PC-3 (cell line): ENCODE data around the gene LRBA.

Source experiments
- EZH2phosphoT487 ChIP-seq: fragments of 300-600 bp; sonication (generic); IDR thresholded peaks from 2 replicates; pipeline ENCODE4 v1.6.1; 2018; ENCODE audit warnings: mild to moderate bottlenecking, antibody characterized with exemption, low read length, borderline replicate concordance
- TF ChIP-seq, protein P1 (sequence below): fragments of 300-600 bp; sonication (generic); conservative IDR thresholded peaks from 2 replicates; pipeline ENCODE4 v1.5.1; 2017; ENCODE audit warnings: antibody characterized with exemption, low read depth, mild to moderate bottlenecking, low read length

- TF ChIP-seq, protein P1, sequence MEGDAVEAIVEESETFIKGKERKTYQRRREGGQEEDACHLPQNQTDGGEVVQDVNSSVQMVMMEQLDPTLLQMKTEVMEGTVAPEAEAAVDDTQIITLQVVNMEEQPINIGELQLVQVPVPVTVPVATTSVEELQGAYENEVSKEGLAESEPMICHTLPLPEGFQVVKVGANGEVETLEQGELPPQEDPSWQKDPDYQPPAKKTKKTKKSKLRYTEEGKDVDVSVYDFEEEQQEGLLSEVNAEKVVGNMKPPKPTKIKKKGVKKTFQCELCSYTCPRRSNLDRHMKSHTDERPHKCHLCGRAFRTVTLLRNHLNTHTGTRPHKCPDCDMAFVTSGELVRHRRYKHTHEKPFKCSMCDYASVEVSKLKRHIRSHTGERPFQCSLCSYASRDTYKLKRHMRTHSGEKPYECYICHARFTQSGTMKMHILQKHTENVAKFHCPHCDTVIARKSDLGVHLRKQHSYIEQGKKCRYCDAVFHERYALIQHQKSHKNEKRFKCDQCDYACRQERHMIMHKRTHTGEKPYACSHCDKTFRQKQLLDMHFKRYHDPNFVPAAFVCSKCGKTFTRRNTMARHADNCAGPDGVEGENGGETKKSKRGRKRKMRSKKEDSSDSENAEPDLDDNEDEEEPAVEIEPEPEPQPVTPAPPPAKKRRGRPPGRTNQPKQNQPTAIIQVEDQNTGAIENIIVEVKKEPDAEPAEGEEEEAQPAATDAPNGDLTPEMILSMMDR = no peak
- TF ChIP-seq EZH2phosphoT487 = no peak
These were observed 648.5 kb downstream of the LRBA start for GRCh38 chr4:150366487-150366999.
